Muscle of leg (tissue), 11 donors: ENCODE results near the gene MEIS2. TPM values are rescaled to one million over a fixed set of nuclear protein-coding genes. Genes with fewer than 3 reads are reported as not detected.
A peak's percentile ranks its signal among the peaks of the same experiment; 100 is the strongest.

Source experiments
- DNase-seq: peaks from one replicate; pipeline ENCODE4 v3.0.0; 2013
- H3K27ac ChIP-seq: one replicate; pipeline ENCODE4 v1.5.1; 2013; ENCODE audit warnings: mild to moderate bottlenecking, low read length, control low read depth
- H3K27me3 ChIP-seq: one replicate; pipeline ENCODE4 v1.6.1; 2013; ENCODE audit warnings: low read length; ENCODE audit not compliant: control insufficient read depth, insufficient read depth
- H3K36me3 ChIP-seq: one replicate; pipeline ENCODE4 v1.6.1; 2013; ENCODE audit warnings: low read length; ENCODE audit not compliant: control insufficient read depth, insufficient read depth
- H3K4me1 ChIP-seq: one replicate; pipeline ENCODE4 v1.6.1; 2013; ENCODE audit warnings: low read length; ENCODE audit not compliant: control insufficient read depth, insufficient read depth
- H3K4me3 ChIP-seq: one replicate; pipeline ENCODE4 v1.5.1; 2013; ENCODE audit warnings: low read length, control low read depth
- H3K9me3 ChIP-seq: replicated peaks from 2 replicates; pipeline ENCODE4 v1.6.1; 2013; ENCODE audit warnings: low read depth, low read length; ENCODE audit not compliant: control insufficient read depth
- WGBS: methylation state at CpG from one replicate; pipeline ENCODE4 v1.1.5; 2013; ENCODE audit warnings: missing lambda C conversion rate; ENCODE audit not compliant: insufficient coverage; 5-methylcytosine and 5-hydroxymethylcytosine counted together
- polyA plus RNA-seq, 8 donors: library from polyadenylated mRNA; unstranded; fragments of 120-200 nt; gene quantifications; one replicate each; pipeline versions ENCODE4 v1.2.1 to v1.2.3, GENCODE V29; 2013; ENCODE audit warnings: inconsistent platforms in 1 of 8, low replicate concordance in 1 of 8; ENCODE audit not compliant: insufficient read length in 8 of 8, insufficient read depth in 1 of 8
- total RNA-seq: library from RNA; stranded (reverse); fragments of 120-200 nt; gene quantifications from one replicate; pipeline ENCODE4 v1.2.4, GENCODE V29; 2013

Gene MEIS2
- total and polyA plus RNA-seq, 9 donors = 3.8 to 13.9 (median 7.0) TPM

- no peak for DNase-seq
- Histone ChIP-seq H3K9me3 (no peaks in the 10 kb centered on the region), H3K27ac (peak overlapping the region; percentile 84), H3K4me3 (no peak overlapping the region), H3K36me3 (no peaks in the 10 kb centered on the region), H3K4me1 (peaks cover 2% of the 10 kb centered on the region), H3K27me3 (no peaks in the 10 kb centered on the region)
- no CpG with 5 or more reads among the region's 5 CpGs for WGBS
Observed at GRCh38 chr15:37044915-37045648, 55.3 kb downstream of the MEIS2 start.

- Histone ChIP-seq H3K4me1 (peaks cover 2% of the 10 kb centered on the region), H3K27me3 (no peaks in the 10 kb centered on the region), H3K36me3 (no peaks in the 10 kb centered on the region), H3K27ac (no peak overlapping the region), H3K4me3 (no peak overlapping the region), H3K9me3 (no peaks in the 10 kb centered on the region)
- no peak for DNase-seq
- WGBS = no CpG with 5 or more reads among the region's 4 CpGs
Observed at GRCh38 chr15:37041836-37042235, 58.5 kb downstream of the MEIS2 start.

GRCh38 chr15:37041042-37041441 is 59.3 kb downstream of the MEIS2 start:
- H3K4me3 ChIP-seq = no peak overlapping the region
- WGBS = 80% methylated on average over 1 of the region's 1 CpG
- peaks cover 2% of the 10 kb centered on the region for H3K4me1 ChIP-seq
- H3K9me3 ChIP-seq = no peaks in the 10 kb centered on the region
- no peaks in the 10 kb centered on the region for H3K36me3 ChIP-seq
- H3K27ac ChIP-seq = no peak overlapping the region
- H3K27me3 ChIP-seq = no peaks in the 10 kb centered on the region
- DNase-seq = no peak

GRCh38 chr15:37040072-37040742 is 60.1 kb downstream of the MEIS2 start:
- H3K27me3 ChIP-seq = no peaks in the 10 kb centered on the region
- no peaks in the 10 kb centered on the region for H3K4me1 ChIP-seq
- no peak overlapping the region for H3K27ac ChIP-seq
- no peak overlapping the region for H3K4me3 ChIP-seq
- 79% methylated on average over 2 of the region's 4 CpGs for WGBS
- H3K36me3 ChIP-seq = no peaks in the 10 kb centered on the region
- DNase-seq = no peak
- no peaks in the 10 kb centered on the region for H3K9me3 ChIP-seq

- WGBS = 100% methylated on average over 1 of the region's 7 CpGs
- H3K4me1 ChIP-seq = no peaks in the 10 kb centered on the region
- no peak overlapping the region for H3K4me3 ChIP-seq
Observed at GRCh38 chr15:37038716-37039106, 61.6 kb downstream of the MEIS2 start.

GRCh38 chr15:37037850-37038715 is 62.3 kb downstream of the MEIS2 start:
- no peaks in the 10 kb centered on the region for H3K36me3 ChIP-seq
- H3K27ac ChIP-seq = no peak overlapping the region

More at GRCh38 chr15:37038716-37039106, 61.6 kb downstream of the MEIS2 start:
- no peaks in the 10 kb centered on the region for H3K9me3 ChIP-seq
- DNase-seq = no peak
- H3K36me3 ChIP-seq = no peaks in the 10 kb centered on the region
- H3K27ac ChIP-seq = no peak overlapping the region
- H3K27me3 ChIP-seq = no peaks in the 10 kb centered on the region

GRCh38 chr15:37037071-37037655 is 63.2 kb downstream of the MEIS2 start:
- H3K4me1 ChIP-seq = no peaks in the 10 kb centered on the region
- H3K36me3 ChIP-seq = no peaks in the 10 kb centered on the region
- no peak overlapping the region for H3K27ac ChIP-seq
- H3K27me3 ChIP-seq = no peaks in the 10 kb centered on the region
- DNase-seq = no peak
- no peak overlapping the region for H3K4me3 ChIP-seq
- H3K9me3 ChIP-seq = no peaks in the 10 kb centered on the region
- WGBS = 89% methylated on average over 5 of the region's 7 CpGs

More at GRCh38 chr15:37037850-37038715, 62.3 kb downstream of the MEIS2 start:
- H3K4me3 ChIP-seq = no peak overlapping the region
- DNase-seq = no peak
- H3K4me1 ChIP-seq = no peaks in the 10 kb centered on the region
- 39% methylated on average over 5 of the region's 7 CpGs for WGBS
- H3K9me3 ChIP-seq = no peaks in the 10 kb centered on the region
- no peaks in the 10 kb centered on the region for H3K27me3 ChIP-seq

GRCh38 chr15:37034835-37035748 is 65.3 kb downstream of the MEIS2 start:
- Histone ChIP-seq H3K36me3 (no peaks in the 10 kb centered on the region), H3K27ac (no peak overlapping the region), H3K4me3 (no peak overlapping the region), H3K27me3 (no peaks in the 10 kb centered on the region), H3K4me1 (no peaks in the 10 kb centered on the region), H3K9me3 (no peaks in the 10 kb centered on the region)
- WGBS = 49% methylated on average over 6 of the region's 10 CpGs
- DNase-seq = no peak

GRCh38 chr15:37034392-37034791 is 66.0 kb downstream of the MEIS2 start:
- Histone ChIP-seq H3K9me3 (no peaks in the 10 kb centered on the region), H3K27ac (no peak overlapping the region), H3K4me3 (no peak overlapping the region), H3K36me3 (no peaks in the 10 kb centered on the region), H3K27me3 (no peaks in the 10 kb centered on the region), H3K4me1 (no peaks in the 10 kb centered on the region)
- WGBS = 82% methylated on average over 3 of the region's 7 CpGs
- no peak for DNase-seq
